GM08714 (cell line): Measurements from ENCODE around the gene GAD1.

Experiments used
- H3K4me3 ChIP-seq: fragments of 200-500 bp; sonication (Bioruptor generic); 2 replicates; pipeline ENCODE4 v1.5.1; 2014; ENCODE audit warnings: mild to moderate bottlenecking, low read length, inconsistent platforms
- ZNF274 ChIP-seq: IDR thresholded peaks from 2 replicates; pipeline ENCODE4 v1.6.1; 2012; ENCODE audit warnings: mild to moderate bottlenecking, low read depth, low read length

The GAD1 gene

GRCh38 chr2:170816504-170817092 lies at the start of gene GAD1:
TSS of gene GAD1 (plus strand) at chr2:170816887. CDS start at chr2:170818592, 1,705 bp downstream.
- H3K4me3 ChIP-seq: peak within 1 kb of the TSS; percentile 54; the same call in 1 of the 2 replicates
- TF ChIP-seq ZNF274: no peak

- peak within 1 kb of the TSS; percentile 87 for H3K4me3 ChIP-seq
- no peak for TF ChIP-seq ZNF274
Observed at GRCh38 chr2:170770008-170770605, 46.6 kb upstream of the GAD1 start, which contains the start of gene ERICH2. TSS of gene ERICH2 (plus strand) at chr2:170770378. CDS start at chr2:170770682, 304 bp downstream.

- no peak for TF ChIP-seq ZNF274
- H3K4me3 ChIP-seq: peak overlapping the region; percentile 87
Observed at GRCh38 chr2:170770606-170771420, 45.9 kb upstream of the GAD1 start.

GRCh38 chr2:170771421-170771937 lies 45.2 kb upstream of the GAD1 start:
- no peak for TF ChIP-seq ZNF274
- H3K4me3 ChIP-seq: peak overlapping the region; percentile 69

- TF ChIP-seq ZNF274: no peak
- no peak overlapping the region for H3K4me3 ChIP-seq
Observed at GRCh38 chr2:170772295-170772694, 44.4 kb upstream of the GAD1 start.

GRCh38 chr2:170774074-170774473 lies 42.6 kb upstream of the GAD1 start:
- H3K4me3 ChIP-seq: no peak overlapping the region
- TF ChIP-seq ZNF274: no peak

- TF ChIP-seq ZNF274: no peak
- H3K4me3 ChIP-seq: no peak overlapping the region
Observed at GRCh38 chr2:170778900-170779299, 37.8 kb upstream of the GAD1 start.

- H3K4me3 ChIP-seq: no peak overlapping the region
- no peak for TF ChIP-seq ZNF274
Observed at GRCh38 chr2:170779304-170779703, 37.4 kb upstream of the GAD1 start.

- H3K4me3 ChIP-seq: no peak overlapping the region
- no peak for TF ChIP-seq ZNF274
Observed at GRCh38 chr2:170782673-170783072, 34.0 kb upstream of the GAD1 start.

- H3K4me3 ChIP-seq: no peak overlapping the region
- TF ChIP-seq ZNF274: no peak
Observed at GRCh38 chr2:170783549-170783948, 33.1 kb upstream of the GAD1 start.

- H3K4me3 ChIP-seq: no peak overlapping the region
- no peak for TF ChIP-seq ZNF274
Observed at GRCh38 chr2:170798996-170799395, 17.7 kb upstream of the GAD1 start.

- no peak overlapping the region for H3K4me3 ChIP-seq
- TF ChIP-seq ZNF274: no peak
Observed at GRCh38 chr2:170806548-170806947, 10.1 kb upstream of the GAD1 start.

GRCh38 chr2:170812710-170813600 lies 3.7 kb upstream of the GAD1 start:
- no peak for TF ChIP-seq ZNF274
- no peak overlapping the region for H3K4me3 ChIP-seq
